Fibroblast of lung (primary cell): ENCODE measurements around the gene EPHB6.

Experiments used
- CTCF ChIP-seq, 2 donors: IDR thresholded peaks in 1 of 2; conservative IDR thresholded peaks in 1 of 2; 1 replicate in 1 of 2; 2 replicates in 1 of 2; pipeline ENCODE4 v1.5.1; 2011 to 2012; ENCODE audit warnings: low read length in 2 of 2, control low read depth in 1 of 2, inconsistent platforms in 1 of 2, low read depth in 1 of 2, mild to moderate bottlenecking in 1 of 2
- EZH2 ChIP-seq: IDR thresholded peaks from 2 replicates; pipeline ENCODE4 v1.5.1; 2012; ENCODE audit warnings: low read length, control low read depth, mild to moderate bottlenecking; ENCODE audit errors: missing control alignments

GRCh38 chr7:142838461-142839213 lies 16.2 kb upstream of the EPHB6 start:
- TF ChIP-seq CTCF (conservative IDR thresholded peaks at IDR 0.05 in 1 of 2, IDR thresholded peaks at IDR 0.05 in 1 of 2; ENCODE audit: low read depth in 1 of 2, low read length in 2 of 2) (no peak), EZH2 (no peak)
